HG02610 (cell line): Measurements from ENCODE around the gene TOMM70.
"Not testable (repeated sequence)": the region's sequence is repeated elsewhere in the genome, so short reads cannot be mapped to it uniquely, and the experiment has no call there.

Experiments used
- ATAC-seq: cut with Tn5 transposase; IDR thresholded peaks from one replicate; pipeline ENCODE4 v1.9.1; 2021; ENCODE audit warnings: mild to moderate bottlenecking, moderate library complexity; ENCODE audit not compliant: unreplicated experiment

TOMM70 gene

GRCh38 chr3:100329800-100330489 lies 70.9 kb downstream of the TOMM70 start:
- no peak for ATAC-seq

- not testable (repeated sequence) for ATAC-seq
These were observed 73.5 kb downstream of the TOMM70 start for GRCh38 chr3:100327377-100327776.

GRCh38 chr3:100325827-100326226 lies 75.1 kb downstream of the TOMM70 start:
- no peak for ATAC-seq

GRCh38 chr3:100324044-100324443 lies 76.8 kb downstream of the TOMM70 start:
- ATAC-seq = no peak

- no peak for ATAC-seq
These were observed 80.9 kb downstream of the TOMM70 start for GRCh38 chr3:100319951-100320350.

DNA sequence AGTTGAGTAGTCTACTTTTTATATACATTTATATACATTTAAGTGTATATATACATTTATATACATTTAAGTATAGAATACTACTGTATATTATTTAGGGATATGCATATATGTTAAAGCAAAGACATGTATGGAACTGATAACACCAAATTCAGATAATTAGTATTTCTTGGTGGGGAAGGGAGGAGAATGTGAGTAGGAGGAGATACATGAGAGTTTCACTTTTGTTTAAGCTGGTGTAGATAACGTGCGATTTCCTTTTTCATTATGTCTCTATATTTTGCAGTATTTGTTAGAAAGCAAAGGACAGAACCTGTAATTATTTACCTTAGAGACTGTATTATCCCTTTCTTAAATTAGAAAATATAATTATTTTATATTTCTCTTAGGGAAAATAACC lies 83.0 kb downstream of the TOMM70 start:
- ATAC-seq = peak; percentile 81

DNA sequence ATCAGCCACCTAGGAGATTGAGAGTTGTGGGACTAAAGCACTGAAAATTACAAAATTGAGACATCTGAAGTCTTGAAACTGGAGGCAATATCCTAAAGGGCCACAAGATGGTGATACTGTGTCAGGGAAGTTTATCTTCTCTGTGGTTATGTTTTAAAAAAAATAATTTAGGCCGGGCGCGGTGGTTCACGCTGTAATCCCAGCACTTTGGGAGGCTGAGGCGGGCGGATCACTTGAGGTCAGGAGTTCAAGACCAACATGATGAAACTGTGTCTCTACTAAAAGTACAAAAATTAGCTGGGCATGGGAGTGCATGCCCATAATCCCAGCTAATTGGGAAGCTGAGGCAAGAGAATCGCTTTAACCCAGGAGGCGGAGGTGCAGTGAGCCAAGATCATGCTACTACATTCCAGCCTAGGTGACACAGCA lies 84.2 kb downstream of the TOMM70 start:
- peak; percentile 72 for ATAC-seq
